Activated CD8-positive, alpha-beta memory T cell treated with anti-CD3 and anti-CD28 coated beads for 4 hours (primary cell): ENCODE results near the gene LRRFIP2.
"Not testable (repeated sequence)": the region's sequence is repeated elsewhere in the genome, so short reads cannot be mapped to it uniquely, and the experiment has no call there.

Experiments
- DNase-seq, 2 donors: peaks; one replicate each; pipeline ENCODE4 v3.0.0-alpha.2; 2020; ENCODE audit warnings: low read depth in 2 of 2

Gene LRRFIP2

DNA sequence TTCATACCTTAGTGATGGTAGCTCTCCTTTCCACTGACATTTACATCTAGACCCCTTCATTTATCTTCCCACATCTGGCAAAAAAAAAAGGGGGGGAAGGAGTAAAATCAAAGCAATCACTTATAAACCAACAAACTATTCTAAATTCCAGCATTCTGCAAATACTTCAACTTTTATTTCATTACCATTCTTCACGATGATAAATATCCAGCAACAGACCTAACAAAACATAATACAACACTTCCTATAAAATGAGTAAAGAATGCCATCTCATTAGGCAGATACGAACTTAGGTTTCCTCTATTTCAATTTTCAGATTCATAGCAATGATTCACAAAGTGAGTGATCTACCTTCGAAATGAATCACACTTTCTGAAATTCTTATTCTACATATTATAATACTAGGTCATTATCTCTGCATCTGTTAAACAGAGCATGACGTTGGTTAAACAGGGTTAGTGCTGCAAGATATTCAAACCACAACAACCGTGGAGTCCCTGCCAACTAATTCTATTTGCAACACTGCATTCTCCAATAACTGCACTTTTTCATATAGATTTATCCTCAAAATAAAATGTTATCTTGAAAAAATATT lies at the start of gene LRRFIP2:
Gene LRRFIP2, minus strand, starts transcription at position 51 of the 595 bp plus-strand sequence. CDS start 25,599 bp downstream, outside the sequence.
- no peak for DNase-seq

DNA sequence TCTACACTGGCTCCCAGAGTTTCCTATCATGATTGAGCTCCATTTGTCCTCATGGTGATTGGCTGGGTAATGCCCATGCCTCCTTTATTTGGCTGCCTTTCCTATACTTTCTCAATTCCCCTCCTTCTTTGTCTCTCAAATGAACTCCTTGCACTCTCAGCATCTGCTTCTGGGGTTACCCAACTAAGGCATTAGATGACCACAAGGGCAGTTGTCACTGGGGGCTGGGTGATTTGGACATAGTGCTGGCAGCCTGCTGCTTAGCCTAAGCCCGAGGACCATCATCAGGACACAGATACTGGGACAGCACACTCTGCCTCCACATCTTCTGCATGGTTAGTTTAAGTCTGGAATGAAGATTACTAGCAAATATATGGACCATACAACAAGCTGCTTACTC lies 49.2 kb upstream of the LRRFIP2 start:
- no peak for DNase-seq

DNA sequence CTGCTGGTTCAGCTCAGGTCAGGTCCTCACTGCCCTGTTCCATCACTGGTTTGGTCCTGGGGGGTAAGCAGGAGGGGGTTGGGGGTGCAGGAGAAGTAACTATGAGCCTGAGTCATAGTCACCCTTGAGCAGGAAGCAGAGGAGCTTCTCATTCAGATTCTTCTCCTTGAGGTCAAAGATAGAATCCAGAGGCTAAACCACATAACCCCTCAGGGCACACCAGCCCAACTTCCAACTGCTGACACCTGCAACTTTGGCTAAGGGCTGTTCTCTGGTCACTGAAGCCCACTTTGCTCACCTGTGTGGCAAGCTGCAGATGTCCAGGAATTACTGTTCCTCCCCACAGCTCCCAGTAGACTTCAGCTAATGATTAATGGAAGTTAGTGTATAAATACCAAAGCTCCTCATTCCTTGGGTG lies 48.8 kb upstream of the LRRFIP2 start:
- no peak for DNase-seq

DNA sequence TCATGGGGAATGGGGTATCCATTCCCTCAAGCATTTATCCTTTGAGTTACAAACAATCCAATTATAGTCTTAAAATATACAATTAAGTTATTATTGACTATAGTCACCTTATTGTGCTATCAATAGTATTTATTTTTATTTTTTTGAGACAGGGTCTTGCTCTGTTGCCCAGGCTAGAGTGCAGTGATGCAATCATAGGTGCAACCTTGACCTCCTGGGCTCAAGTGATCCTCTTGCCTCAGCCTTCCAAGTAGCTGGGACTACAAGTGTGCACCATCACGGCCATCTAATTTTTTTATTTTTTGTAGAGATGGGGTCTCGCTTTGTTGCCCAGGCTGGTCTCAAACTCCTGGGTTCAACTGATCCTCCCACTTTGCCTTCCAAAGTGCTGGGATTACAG lies 48.2 kb upstream of the LRRFIP2 start:
- DNase-seq, result not testable (repeated sequence)

GRCh38 chr3:37221407-37221806 lies 47.0 kb upstream of the LRRFIP2 start:
- DNase-seq, result no peak

DNA sequence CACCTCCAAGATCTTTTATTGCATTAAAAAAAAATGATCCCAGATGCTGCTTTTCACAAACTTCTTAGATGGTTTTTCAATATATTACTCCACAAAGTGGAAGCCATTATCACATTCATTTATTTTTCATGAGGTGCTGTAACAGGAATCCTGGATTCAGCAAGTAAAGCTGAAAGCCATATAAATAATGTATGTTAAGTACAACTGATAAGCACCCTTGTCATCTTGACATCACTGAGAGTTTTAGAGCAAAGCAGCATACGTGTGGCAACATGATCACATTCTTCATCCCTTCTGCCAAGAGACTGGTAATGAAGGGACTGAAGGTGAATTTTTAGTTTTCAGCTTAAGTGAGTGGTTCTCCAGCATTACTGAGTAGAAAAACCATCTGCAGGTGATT lies 44.9 kb upstream of the LRRFIP2 start:
- DNase-seq, result no peak

DNA sequence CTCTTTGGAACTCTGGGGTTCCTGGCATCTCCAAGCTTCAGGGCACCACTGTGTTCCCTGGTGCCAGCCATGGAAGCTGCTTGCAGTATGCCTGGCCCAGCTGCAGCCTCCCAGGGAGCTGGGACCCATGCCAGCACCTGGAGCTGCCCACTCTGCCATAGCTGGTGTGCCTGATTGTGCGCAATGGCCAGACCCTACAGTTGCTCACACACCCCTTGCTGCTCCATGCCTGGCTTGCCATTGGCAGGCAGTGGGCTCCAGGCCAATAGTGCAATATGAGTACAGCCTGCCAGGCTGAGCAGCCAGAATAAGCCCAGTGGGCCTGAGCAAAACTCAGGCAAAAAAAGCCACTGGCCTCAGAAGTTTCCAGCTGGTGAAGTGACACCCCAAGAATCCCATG lies 43.8 kb upstream of the LRRFIP2 start:
- DNase-seq, result no peak

DNA sequence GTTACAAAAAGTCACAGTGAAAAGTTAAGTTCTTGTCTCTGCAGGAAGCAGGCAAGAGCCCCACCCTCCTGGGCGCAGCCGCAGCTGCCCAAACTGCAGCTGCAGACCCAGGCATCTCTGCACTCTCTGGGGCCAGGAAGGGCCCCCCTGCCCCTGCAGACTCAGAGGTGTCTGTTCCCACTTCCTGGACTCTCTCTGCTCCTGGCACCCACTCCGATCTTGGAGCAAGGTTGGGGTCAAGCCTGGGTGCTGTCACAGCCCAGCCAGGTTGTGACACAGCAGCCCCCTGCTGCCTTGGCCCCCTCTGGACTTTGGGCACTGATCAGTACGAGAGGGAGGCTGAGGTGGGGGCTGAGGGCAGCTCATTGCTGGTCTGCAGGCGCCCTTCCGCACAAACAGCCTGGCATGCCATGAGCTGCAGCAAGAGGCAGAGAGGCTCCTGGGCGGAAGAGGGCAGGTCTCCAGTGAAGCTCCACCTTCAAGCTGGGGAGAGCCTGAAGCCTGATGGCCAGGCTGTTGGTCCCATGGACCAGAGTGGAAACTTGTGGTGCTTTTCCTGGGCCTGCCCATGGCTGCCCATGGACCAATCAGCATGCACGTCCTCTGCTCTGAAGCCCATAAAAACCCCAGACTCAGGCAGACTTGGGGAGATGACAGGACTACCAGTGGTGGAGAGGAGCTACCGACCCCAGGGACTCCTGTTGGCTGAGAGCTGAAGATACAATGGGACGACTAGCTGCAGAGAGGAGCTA lies 42.9 kb upstream of the LRRFIP2 start:
- DNase-seq, result no peak

- no peak for DNase-seq
Measured at GRCh38 chr3:37216597-37217097, 42.3 kb upstream of the LRRFIP2 start.

DNA sequence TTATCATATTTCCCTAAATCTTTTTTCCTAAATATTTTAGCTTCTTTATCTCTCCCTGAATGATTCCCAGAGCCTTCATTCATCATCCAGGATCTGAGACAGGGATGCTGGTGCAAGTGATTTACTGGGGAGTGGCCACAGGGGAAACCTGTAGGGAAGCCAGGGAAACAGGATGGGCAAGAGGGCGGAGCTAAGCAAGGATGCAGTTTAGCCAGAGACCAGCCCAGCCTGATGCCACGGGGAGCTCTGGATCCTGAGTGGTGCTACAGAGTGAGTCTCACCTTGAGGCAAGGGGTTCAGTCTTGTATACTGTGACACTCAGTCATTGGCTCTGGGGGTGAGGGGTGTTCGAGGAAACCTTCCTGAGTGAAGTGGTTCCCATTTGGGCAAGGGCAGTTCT lies 39.7 kb upstream of the LRRFIP2 start:
- DNase-seq, result no peak

GRCh38 chr3:37210230-37210629 lies 35.8 kb upstream of the LRRFIP2 start:
- DNase-seq, result no peak

DNA sequence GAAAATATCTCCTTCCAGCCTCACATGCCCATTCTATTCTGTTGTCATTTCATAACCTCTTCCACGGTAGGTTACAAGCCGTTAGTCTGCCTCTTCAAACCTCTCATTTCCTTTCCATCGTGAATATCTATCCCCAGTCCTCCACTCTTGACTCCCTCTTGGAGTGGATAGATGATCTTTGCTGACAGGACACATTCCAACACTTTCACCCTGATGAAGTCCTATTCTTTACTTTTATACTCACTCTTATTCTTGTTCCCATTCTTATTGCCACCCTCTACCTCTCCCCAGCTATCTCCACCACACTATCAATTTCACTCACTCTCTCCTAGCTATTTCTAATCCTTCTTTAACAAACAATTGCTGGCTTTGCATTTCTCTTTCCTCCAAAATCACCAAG lies 34.2 kb upstream of the LRRFIP2 start:
- DNase-seq, result not testable (repeated sequence)

DNA sequence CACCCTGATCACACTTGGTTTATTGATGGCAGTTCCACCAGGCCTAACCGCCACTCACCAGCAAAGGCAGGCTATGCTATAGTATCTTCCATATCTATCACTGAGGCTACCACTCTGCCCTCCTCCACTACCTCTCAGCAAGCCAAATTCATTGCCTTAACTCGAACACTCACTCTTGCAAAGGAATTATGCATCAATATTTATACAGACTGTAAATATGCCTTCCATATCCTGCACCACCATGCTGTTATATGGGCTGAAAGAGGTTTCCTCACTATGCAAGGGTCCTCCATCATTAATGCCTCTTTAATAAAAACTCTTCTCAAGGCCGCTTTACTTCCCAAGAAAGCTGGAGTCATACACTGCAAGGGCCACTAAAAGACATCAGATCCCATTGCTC lies 33.6 kb upstream of the LRRFIP2 start:
- DNase-seq, result not testable (repeated sequence)

GRCh38 chr3:37206041-37206440 lies 31.7 kb upstream of the LRRFIP2 start:
- DNase-seq, result not testable (repeated sequence)

- no peak for DNase-seq
Measured at GRCh38 chr3:37204314-37204713, 29.9 kb upstream of the LRRFIP2 start.

- DNase-seq, result no peak
Measured at GRCh38 chr3:37202035-37202434, 27.7 kb upstream of the LRRFIP2 start.

GRCh38 chr3:37200141-37200540 lies 25.8 kb upstream of the LRRFIP2 start:
- no peak for DNase-seq

GRCh38 chr3:37198996-37199395 lies 24.6 kb upstream of the LRRFIP2 start:
- DNase-seq, result no peak

GRCh38 chr3:37198547-37198946 lies 24.2 kb upstream of the LRRFIP2 start:
- DNase-seq, result no peak

DNA sequence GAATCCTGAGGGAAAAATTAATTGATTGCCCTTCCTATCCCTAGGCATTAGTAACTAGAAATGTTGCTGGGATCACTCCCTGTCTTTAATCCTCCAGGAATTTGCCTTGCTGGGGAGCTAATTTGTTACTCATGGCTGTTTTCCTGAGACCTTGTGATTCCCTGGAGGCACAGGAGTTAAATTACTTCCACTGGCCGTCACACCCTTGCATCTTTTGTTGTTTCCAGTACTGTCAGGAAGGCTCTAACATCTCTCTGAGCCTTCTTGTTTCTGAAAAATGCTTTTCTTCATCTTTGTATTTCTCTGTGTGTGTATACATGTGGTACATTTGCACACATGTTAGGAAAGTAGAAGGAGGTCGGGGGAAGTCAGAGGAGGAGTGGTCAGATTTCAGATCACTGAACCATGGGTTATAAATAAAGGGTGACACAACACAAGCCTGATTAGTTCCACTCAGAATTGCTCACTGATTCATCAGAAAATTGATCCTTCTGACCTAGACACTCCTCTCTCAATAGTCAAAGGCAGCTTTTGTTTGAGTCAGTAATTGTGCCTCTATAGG lies 23.5 kb upstream of the LRRFIP2 start:
- no peak for DNase-seq

- no peak for DNase-seq
Measured at GRCh38 chr3:37194533-37194932, 20.2 kb upstream of the LRRFIP2 start.

DNA sequence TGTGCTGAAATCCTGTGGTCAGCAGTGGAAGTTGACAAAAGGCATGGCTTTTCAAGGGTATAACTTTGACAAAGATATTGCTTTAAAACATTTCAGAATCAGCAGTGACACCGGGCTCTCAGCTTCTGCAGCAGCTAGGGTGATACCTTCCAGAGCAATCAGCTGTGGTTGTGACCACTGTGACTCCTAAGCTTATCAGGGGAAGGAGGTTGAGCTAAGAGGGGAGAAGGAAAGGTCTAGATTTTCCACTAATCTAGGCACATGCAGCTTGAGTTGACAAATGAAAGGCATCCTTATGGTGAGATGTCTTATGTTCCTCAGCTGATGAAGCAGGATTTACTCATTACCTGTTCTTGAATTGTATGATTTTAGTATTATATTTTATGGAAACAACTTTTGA lies 16.3 kb upstream of the LRRFIP2 start:
- DNase-seq, result no peak

DNA sequence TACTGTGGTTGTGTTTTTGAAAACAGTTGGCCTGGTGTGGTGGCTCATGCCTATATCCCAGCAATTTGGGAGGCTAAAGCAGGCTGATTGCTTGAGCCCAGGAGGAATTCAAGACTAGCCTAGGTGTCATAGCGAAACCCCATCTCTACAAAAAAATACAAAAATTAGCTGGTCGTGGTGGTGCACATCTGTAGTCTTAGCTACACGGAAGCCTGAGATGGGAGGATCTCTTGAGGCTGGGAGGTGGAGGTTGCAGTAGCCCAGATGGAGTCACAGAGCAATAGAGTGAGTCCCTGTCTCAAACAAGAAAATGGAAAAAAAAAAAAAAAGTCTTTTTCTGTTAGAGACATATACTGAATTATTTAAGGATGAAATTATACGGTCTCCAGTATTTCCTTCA lies 14.7 kb upstream of the LRRFIP2 start:
- no peak for DNase-seq
